SK-N-SH (cell line): Measurements from ENCODE around the gene NEU2.

Experiments
- ELF1 ChIP-seq: IDR thresholded peaks from 2 replicates; pipeline ENCODE4 v1.4.0; 2012
- EZH2phosphoT487 ChIP-seq: fragments of 200-600 bp; sonication (generic); IDR thresholded peaks from 2 replicates; pipeline ENCODE4 v1.6.1; 2017; ENCODE audit warnings: low read depth, mixed run types, mild to moderate bottlenecking, antibody characterized with exemption, moderate library complexity, borderline replicate concordance
- FOSL2 ChIP-seq: IDR thresholded peaks from 2 replicates; pipeline ENCODE4 v1.4.0; 2012; ENCODE audit warnings: low read depth, mild to moderate bottlenecking, moderate library complexity, borderline replicate concordance
- JUND ChIP-seq: IDR thresholded peaks from 2 replicates; pipeline ENCODE4 v1.4.0; 2012
- SIN3A ChIP-seq: IDR thresholded peaks from 2 replicates; pipeline ENCODE4 v1.6.1; 2012; ENCODE audit warnings: low read depth, mild to moderate bottlenecking, low read length, moderate library complexity, borderline replicate concordance
- SMC3 ChIP-seq: IDR thresholded peaks from 2 replicates; pipeline ENCODE4 v1.6.1; 2012; ENCODE audit warnings: low read depth, low read length, improper control_type of control experiment
- TAF1 ChIP-seq: IDR thresholded peaks from 2 replicates; pipeline ENCODE4 v1.6.1; 2012; ENCODE audit warnings: low read depth, mild to moderate bottlenecking, low read length, moderate library complexity, borderline replicate concordance
- TEAD4 ChIP-seq: IDR thresholded peaks from 2 replicates; pipeline ENCODE4 v1.4.0; 2012; ENCODE audit warnings: mild to moderate bottlenecking, borderline replicate concordance; ENCODE audit not compliant: insufficient read depth
- TF ChIP-seq, protein P1 (sequence below): fragments of 200-600 bp; sonication (generic); IDR thresholded peaks from 2 replicates; pipeline ENCODE4 v1.6.1; 2017; ENCODE audit warnings: antibody characterized with exemption, mild to moderate bottlenecking, moderate library complexity
- TF ChIP-seq, protein P2 (sequence below): IDR thresholded peaks from 2 replicates; pipeline ENCODE4 v1.4.0; 2012; ENCODE audit warnings: low read depth, borderline replicate concordance
- TF ChIP-seq, protein P3 (sequence below): IDR thresholded peaks from 2 replicates; pipeline ENCODE4 v1.4.0; 2012; ENCODE audit warnings: low read depth
- TF ChIP-seq, protein P4 (sequence below): IDR thresholded peaks from 2 replicates; pipeline ENCODE4 v1.6.1; 2012; ENCODE audit warnings: mild to moderate bottlenecking, low read depth, low read length, moderate library complexity

DNA sequence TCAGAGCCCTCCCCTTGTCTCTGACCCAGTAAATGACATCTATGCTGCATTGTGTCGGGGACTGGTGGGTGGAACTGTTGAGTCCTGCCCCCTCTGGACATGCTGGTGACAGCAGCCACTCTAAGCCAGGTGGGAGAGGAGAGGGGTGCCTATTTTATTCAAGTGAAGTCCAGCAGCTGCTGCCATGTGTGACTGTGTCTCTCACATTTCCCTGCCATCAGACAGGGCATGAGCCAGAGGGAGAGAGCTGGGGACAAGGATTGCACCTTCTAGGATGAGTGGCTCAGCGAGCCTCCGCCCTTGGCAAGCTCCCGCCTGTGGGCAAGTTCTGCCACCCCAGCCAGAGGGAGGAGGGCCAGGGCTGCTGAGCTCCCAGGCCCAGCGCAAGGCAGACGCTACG is 33.1 kb upstream of the NEU2 start:
- TF ChIP-seq, protein P1, sequence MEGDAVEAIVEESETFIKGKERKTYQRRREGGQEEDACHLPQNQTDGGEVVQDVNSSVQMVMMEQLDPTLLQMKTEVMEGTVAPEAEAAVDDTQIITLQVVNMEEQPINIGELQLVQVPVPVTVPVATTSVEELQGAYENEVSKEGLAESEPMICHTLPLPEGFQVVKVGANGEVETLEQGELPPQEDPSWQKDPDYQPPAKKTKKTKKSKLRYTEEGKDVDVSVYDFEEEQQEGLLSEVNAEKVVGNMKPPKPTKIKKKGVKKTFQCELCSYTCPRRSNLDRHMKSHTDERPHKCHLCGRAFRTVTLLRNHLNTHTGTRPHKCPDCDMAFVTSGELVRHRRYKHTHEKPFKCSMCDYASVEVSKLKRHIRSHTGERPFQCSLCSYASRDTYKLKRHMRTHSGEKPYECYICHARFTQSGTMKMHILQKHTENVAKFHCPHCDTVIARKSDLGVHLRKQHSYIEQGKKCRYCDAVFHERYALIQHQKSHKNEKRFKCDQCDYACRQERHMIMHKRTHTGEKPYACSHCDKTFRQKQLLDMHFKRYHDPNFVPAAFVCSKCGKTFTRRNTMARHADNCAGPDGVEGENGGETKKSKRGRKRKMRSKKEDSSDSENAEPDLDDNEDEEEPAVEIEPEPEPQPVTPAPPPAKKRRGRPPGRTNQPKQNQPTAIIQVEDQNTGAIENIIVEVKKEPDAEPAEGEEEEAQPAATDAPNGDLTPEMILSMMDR, result no peak
- TF ChIP-seq ELF1 (no peak), TAF1 (no peak), SMC3 (no peak), JUND (no peak), TEAD4 (no peak), SIN3A (no peak), EZH2phosphoT487 (no peak), FOSL2 (no peak)
- TF ChIP-seq, protein P2, sequence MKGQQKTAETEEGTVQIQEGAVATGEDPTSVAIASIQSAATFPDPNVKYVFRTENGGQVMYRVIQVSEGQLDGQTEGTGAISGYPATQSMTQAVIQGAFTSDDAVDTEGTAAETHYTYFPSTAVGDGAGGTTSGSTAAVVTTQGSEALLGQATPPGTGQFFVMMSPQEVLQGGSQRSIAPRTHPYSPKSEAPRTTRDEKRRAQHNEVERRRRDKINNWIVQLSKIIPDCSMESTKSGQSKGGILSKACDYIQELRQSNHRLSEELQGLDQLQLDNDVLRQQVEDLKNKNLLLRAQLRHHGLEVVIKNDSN, result no peak
- TF ChIP-seq, protein P3, sequence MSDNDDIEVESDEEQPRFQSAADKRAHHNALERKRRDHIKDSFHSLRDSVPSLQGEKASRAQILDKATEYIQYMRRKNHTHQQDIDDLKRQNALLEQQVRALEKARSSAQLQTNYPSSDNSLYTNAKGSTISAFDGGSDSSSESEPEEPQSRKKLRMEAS, result no peak
- TF ChIP-seq, protein P4, sequence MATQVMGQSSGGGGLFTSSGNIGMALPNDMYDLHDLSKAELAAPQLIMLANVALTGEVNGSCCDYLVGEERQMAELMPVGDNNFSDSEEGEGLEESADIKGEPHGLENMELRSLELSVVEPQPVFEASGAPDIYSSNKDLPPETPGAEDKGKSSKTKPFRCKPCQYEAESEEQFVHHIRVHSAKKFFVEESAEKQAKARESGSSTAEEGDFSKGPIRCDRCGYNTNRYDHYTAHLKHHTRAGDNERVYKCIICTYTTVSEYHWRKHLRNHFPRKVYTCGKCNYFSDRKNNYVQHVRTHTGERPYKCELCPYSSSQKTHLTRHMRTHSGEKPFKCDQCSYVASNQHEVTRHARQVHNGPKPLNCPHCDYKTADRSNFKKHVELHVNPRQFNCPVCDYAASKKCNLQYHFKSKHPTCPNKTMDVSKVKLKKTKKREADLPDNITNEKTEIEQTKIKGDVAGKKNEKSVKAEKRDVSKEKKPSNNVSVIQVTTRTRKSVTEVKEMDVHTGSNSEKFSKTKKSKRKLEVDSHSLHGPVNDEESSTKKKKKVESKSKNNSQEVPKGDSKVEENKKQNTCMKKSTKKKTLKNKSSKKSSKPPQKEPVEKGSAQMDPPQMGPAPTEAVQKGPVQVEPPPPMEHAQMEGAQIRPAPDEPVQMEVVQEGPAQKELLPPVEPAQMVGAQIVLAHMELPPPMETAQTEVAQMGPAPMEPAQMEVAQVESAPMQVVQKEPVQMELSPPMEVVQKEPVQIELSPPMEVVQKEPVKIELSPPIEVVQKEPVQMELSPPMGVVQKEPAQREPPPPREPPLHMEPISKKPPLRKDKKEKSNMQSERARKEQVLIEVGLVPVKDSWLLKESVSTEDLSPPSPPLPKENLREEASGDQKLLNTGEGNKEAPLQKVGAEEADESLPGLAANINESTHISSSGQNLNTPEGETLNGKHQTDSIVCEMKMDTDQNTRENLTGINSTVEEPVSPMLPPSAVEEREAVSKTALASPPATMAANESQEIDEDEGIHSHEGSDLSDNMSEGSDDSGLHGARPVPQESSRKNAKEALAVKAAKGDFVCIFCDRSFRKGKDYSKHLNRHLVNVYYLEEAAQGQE, result no peak
